ENCODE results near the gene CCDC81.
A peak's percentile ranks its signal among the peaks of the same experiment; 100 is the strongest.

Gene CCDC81

GRCh38 chr11:86374069-86374468 is 618 bp upstream of the CCDC81 start:
- H3K4me3 ChIP-seq, result peak overlapping the region in 1 of 2 donors; percentile 44
- H3K27me3 ChIP-seq, result no peaks in the 10 kb centered on the region
- no peak for DNase-seq

GRCh38 chr11:86377972-86378371 is 3.3 kb downstream of the CCDC81 start:
- no peaks in the 10 kb centered on the region for H3K36me3 ChIP-seq
- TF ChIP-seq CTCF (IDR thresholded peaks at IDR 0.05), result no peak
- H3K4me3 ChIP-seq, result no peak overlapping the region
- H3K4me1 ChIP-seq, result peaks cover 0 to 8% (median 0%) of the 10 kb centered on the region in 4 donors
- no peak for DNase-seq
- H3K27ac ChIP-seq, result no peak overlapping the region
- intact Hi-C loops (cut with DNase I; ENCODE audit: low total_unique reads), result no loop called here
- H3K27me3 ChIP-seq, result no peaks in the 10 kb centered on the region
- H3K9me3 ChIP-seq, result no peaks in the 10 kb centered on the region

More at GRCh38 chr11:86374069-86374468, 618 bp upstream of the CCDC81 start:
- peaks cover 0 to 8% (median 0%) of the 10 kb centered on the region in 4 donors for H3K4me1 ChIP-seq
- intact Hi-C loops (cut with DNase I; ENCODE audit: low total_unique reads), result no loop called here
- H3K27ac ChIP-seq, result no peak overlapping the region
- no peaks in the 10 kb centered on the region for H3K36me3 ChIP-seq
- TF ChIP-seq CTCF (IDR thresholded peaks at IDR 0.05), result no peak
- H3K9me3 ChIP-seq, result no peaks in the 10 kb centered on the region

- Histone ChIP-seq H3K36me3 (no peaks in the 10 kb centered on the region), H3K4me1 (no peaks in the 10 kb centered on the region), H3K27ac (no peak overlapping the region), H3K27me3 (no peaks in the 10 kb centered on the region), H3K9me3 (no peaks in the 10 kb centered on the region), H3K4me3 (no peak overlapping the region)
- TF ChIP-seq CTCF (IDR thresholded peaks at IDR 0.05), result no peak
- no peak for DNase-seq
- intact Hi-C loops (cut with DNase I; ENCODE audit: low total_unique reads), result no loop called here
Measured at GRCh38 chr11:86380295-86381059, 5.8 kb downstream of the CCDC81 start.

- Histone ChIP-seq H3K36me3 (no peaks in the 10 kb centered on the region), H3K4me1 (no peaks in the 10 kb centered on the region), H3K27ac (no peak overlapping the region), H3K27me3 (no peaks in the 10 kb centered on the region), H3K4me3 (no peak overlapping the region), H3K9me3 (no peaks in the 10 kb centered on the region)
- no peak for TF ChIP-seq CTCF (IDR thresholded peaks at IDR 0.05)
- intact Hi-C loops (cut with DNase I; ENCODE audit: low total_unique reads), result no loop called here
- no peak for DNase-seq
Measured at GRCh38 chr11:86383041-86383955, 8.6 kb downstream of the CCDC81 start.

GRCh38 chr11:86386283-86386682 is 11.6 kb downstream of the CCDC81 start:
- intact Hi-C loops (cut with DNase I; ENCODE audit: low total_unique reads), result no loop called here
- Histone ChIP-seq H3K9me3 (no peaks in the 10 kb centered on the region), H3K27me3 (no peaks in the 10 kb centered on the region), H3K36me3 (no peaks in the 10 kb centered on the region), H3K4me3 (no peak overlapping the region), H3K27ac (no peak overlapping the region), H3K4me1 (no peaks in the 10 kb centered on the region)
- DNase-seq, result no peak
- TF ChIP-seq CTCF (IDR thresholded peaks at IDR 0.05), result no peak
